Measurements from ENCODE around the gene TSBP1. TPM values are rescaled to one million over a fixed set of nuclear protein-coding genes. Genes with fewer than 3 reads are reported as not detected.
"Not testable (repeated sequence)": the region's sequence is repeated elsewhere in the genome, so short reads cannot be mapped to it uniquely, and the experiment has no call there.

TSBP1 gene
- total RNA-seq, 2 experiments from 2014 or later: not detected

DNA sequence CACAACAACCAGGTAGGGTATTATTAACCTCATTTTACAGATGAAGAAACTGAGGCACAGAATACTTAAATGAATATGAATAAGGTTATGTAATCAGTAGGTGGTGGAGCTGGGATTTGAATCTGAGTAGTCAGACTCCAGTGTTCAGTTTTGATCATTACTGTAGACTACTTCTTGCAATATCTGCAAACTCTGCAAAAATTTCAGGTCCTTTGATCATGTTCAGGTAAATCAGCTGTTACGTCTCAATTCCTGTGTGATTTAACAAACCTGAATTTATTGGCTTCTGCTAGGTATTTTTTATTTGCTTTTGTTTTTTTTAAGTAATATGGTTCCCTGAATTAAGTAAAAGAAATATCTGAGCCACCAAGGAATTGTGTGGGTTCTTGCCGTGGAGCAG, 77.1 kb downstream of the TSBP1 start:
- CTCF ChIA-PET: no interaction called here
- POLR2A ChIA-PET: no interaction called here

DNA sequence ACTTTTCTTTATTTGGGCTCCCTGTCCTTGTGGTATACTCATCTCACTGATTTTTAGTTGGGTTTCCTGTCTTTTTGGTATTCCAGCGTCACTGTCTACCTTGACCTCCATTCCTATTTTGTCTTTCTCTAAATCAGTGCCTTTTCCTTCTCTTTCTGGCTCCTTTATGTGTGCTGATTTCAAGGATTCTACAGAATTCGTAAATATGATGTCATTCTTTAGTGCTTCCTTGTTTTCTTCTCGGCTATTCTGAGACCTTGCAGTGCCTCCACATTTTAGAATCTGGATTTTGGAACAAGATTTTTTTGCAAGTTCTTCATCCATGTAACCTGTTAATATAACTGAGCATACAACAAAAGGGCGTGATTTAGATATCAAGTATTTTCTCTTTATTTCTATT, 78.0 kb downstream of the TSBP1 start:
- ChIA-PET CTCF (no interaction called here), POLR2A (no interaction called here)

GRCh38 chr6:32291543-32291942, 80.2 kb downstream of the TSBP1 start:
- ChIA-PET CTCF (no interaction called here), POLR2A (no interaction called here)

- ChIA-PET CTCF (no interaction called here), POLR2A (no interaction called here)
These were observed 80.7 kb downstream of the TSBP1 start for GRCh38 chr6:32290886-32291450.

GRCh38 chr6:32288426-32288825, 83.3 kb downstream of the TSBP1 start:
- ChIA-PET CTCF (no interaction called here), POLR2A (no interaction called here)

DNA sequence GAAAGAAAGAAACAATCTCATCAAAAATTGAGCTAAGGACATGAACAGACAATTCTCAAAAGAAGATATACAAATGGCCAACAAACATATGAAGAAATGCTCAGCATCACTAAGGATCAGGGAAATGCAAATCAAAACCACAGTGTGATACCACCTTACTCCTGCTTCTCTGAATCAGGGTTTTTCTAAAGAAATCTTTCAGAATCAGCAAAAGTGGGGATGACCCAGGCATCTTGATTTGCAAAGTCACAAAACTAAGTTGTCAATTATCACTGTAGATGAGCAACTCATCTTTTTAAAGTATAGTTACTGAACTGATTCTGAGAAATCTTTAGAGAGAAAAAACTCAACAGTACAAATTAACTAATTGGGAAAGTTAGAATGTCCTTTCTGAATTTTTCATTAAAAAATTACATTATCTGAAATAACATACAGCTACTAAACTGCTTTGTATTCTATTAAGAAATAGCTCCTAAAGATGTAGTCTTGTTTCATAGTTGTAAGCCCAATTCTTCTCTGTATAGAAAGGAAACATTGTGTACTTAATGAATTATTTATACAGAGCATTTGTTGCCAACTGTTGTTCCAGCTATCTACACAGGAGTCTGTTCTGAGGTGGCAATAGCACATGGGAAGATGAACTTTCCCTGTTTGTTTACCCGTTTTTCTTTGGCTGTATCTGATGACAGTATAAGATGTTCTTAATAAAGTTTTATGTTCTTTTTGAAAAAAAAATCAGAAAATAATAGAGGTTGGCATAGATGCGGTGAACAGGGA, 97.7 kb downstream of the TSBP1 start:
- CTCF ChIA-PET, POLR2A ChIA-PET: not testable (repeated sequence)

DNA sequence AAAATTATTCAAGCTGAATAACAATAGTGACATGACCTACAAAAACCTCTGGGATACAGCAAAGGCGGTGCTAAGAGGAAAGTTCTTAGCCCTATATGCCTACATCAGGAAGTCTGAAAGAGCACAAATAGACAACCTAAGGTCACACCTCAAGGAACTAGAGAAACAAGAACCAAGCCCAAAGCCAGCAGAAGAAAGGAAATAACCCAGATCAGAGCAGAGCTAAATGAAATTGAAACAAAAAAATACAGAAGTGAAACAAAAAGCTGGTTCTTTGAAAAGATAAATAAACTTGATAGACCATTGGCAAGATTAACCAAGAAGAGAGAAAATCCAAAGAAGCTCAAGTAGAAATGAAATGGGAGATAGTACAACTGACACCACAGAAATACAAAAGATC, 100.3 kb downstream of the TSBP1 start:
- ChIA-PET CTCF (no interaction called here), POLR2A (no interaction called here)

- CTCF ChIA-PET, POLR2A ChIA-PET: not testable (repeated sequence)
These were observed 103.2 kb downstream of the TSBP1 start for GRCh38 chr6:32268459-32268858.

DNA sequence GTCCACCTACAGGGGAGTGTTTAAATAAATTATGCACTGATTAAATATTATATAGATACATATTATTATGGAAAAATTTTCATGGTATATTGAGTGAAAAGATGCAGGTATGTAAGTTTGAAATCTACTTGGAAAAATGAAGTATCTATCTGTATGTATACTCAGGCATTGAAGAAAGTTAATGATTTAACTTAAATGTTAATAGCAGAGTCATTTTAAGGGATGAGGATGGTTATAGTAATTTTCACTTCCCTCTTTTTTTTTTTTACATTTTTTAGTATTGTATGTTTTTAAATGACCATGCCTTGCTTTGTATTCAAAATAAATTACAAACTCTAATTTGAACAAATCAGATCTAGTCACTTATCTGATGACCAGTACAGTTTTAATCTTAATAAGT, 104.7 kb downstream of the TSBP1 start:
- CTCF ChIA-PET: no interaction called here
- POLR2A ChIA-PET: no interaction called here

DNA sequence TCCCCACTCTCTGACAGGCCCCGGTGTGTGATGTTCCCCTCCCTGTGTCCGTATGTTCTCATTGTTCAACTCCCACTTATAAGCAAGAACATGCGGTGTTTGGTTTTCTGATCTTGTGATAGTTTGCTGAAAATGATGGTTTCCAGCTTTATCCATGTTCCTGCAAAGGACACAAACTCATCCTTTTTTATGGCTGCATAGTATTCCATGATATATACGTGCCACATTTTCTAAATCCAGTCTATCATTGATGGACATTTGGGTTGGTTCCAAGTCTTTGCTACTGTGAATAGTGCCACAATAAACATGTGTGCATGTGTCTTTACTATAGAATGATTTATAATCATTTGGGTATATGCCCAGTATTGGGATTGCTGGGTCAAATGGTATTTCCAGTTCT, 114.4 kb downstream of the TSBP1 start:
- CTCF ChIA-PET: not testable (repeated sequence)

DNA sequence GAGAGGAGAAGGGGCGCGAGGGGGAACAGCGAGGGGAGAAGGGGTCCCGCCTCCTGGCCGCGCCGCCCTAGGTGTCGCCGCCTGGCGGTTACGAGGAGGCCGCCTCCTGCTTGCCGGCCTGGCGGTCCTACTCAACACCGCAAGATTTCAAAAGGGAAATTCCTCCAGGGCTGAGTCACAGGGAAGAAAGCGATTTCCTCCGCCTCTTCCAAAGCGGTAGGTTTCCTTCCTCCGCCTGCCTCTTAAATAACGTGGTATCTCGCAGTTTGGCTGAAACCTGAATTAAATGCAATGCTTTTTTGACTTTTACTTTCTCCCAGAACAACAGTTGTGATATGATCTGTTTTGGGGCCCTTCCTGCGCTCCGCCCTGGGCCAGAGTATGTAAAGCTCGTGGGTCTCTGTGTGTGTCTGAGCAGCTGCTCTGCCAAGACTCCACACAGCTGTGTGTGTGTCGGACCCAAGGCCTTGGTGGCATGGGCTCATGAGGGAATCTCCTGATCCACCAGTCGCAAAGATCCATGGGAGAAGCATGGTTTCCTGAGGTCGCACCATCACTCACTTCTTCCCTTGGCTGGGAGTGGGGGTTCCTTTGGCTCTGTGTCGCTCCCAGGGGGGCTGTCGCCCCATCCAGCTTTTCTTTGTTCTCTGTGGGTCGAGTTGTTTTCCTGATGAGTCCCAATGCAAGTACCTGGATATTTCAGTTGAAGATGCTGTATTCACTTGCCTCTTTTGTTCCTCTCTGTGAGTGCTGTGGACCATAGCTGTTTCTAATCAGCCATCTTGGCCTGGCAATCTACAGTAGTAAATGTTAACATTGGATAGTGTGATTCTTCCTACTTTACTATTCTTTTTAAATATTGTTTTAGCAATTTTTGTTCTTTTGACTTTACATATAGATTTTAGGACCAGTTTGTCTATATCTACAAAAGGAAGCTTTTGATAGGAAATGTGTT, 116.2 kb downstream of the TSBP1 start:
- CTCF ChIA-PET: interaction anchor here (0.6 to 1.4 kb wide), 4 partner anchors 10 to 489 kb away, joined by 3 to 7 read pairs (median 3); no protein-coding TSS in a partner anchor
- POLR2A ChIA-PET: interaction anchor here (0.6 kb wide), 1 partner anchor 222 kb away, joined by 4 read pairs; no protein-coding TSS in a partner anchor

More for the DNA sequence above, 114.4 kb downstream of the TSBP1 start:
- POLR2A ChIA-PET: not testable (repeated sequence)

DNA sequence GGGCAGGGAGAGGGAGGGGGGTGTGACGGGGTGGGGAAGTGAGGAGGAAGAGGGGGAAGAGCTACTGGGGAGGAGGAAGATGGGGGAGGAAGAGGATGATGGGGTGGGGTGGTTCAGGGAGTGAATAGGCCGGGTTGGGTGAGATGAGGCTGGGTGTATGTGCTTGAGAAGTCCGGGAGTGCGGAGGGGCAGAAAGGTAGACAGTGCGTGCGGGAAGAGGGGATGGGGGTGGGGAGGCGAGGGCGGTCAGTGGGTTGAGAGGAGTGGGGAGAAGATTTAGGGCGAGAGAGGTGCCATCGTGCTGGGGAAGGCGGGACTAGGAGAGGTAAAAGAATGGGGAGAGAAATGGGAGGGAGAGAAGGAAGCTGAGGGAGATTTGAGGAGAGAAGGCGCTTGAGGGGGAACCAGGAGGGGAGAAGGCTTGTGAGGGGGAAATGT, 116.9 kb downstream of the TSBP1 start:
- POLR2A ChIA-PET: interaction anchor here (0.6 kb wide), 2 partner anchors 22 to 223 kb away, joined by 3 to 4 read pairs; no protein-coding TSS in a partner anchor

DNA sequence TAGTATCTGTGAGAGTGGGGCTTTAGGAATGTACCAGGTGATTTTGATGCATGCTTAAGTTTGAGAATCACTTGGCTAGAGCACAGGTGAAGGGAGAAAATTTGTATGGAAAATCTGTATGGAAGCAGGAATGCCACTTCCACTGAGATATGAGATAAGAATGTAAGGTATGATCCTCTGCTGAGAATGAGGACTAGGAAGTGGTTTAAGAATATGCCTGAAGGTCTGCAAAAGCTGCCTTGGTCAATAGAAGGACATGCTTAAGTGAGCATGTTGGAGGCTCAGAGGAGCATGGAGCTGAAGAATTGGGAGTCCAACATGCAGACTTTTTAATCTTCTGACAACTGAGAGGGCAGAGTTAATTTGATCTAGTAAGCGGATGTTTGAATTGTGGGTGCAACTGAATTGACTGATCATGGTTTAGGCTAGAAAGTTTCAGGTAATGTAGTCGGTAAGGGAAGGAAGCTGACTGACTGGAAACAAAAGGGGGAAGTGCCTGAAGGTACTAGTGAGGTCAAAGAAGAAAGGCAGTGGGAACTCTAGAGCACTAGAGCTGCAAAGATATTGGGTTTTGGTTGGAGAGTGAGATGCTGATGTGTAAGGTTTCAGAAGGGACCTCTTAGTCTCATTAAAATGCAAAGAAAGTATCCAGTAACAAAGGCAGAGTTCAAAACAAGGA, 119.2 kb downstream of the TSBP1 start:
- CTCF ChIA-PET: no interaction called here
- POLR2A ChIA-PET: no interaction called here

More for the DNA sequence above, 116.9 kb downstream of the TSBP1 start:
- CTCF ChIA-PET: interaction anchor here (0.6 to 1.4 kb wide), 3 partner anchors 9 to 490 kb away, joined by 3 to 5 read pairs (median 3); no protein-coding TSS in a partner anchor

GRCh38 chr6:32249262-32249661, 122.4 kb downstream of the TSBP1 start:
- ChIA-PET POLR2A (no interaction called here), CTCF (no interaction called here)

DNA sequence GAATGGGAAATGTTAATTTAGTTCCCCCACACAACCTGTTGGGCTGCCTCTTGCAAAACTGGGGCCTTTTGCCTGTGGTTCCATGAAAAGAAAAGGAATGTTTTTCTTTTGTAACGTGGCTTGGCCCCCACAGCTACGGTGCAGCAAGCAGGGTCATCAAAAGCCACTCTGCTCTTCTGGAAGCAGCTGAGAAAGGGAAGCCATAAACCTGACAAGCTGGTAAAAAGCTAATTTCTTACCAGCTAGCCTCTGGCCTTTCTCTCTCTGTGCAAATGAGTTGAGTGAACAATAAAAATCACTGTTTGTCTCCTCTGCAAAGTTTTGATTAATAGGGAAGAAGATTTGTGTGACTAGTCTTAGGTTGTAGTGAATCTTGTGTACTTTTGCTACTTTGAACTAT, 124.3 kb downstream of the TSBP1 start:
- CTCF ChIA-PET: no interaction called here

GRCh38 chr6:32244946-32245398, 126.7 kb downstream of the TSBP1 start:
- ChIA-PET POLR2A (no interaction called here), CTCF (interaction anchor here (0.7 to 1.9 kb wide), 8 partner anchors 9 to 459 kb away, joined by 3 to 7 read pairs (median 3); no protein-coding TSS in a partner anchor)

More for the DNA sequence above, 124.3 kb downstream of the TSBP1 start:
- POLR2A ChIA-PET: no interaction called here

DNA sequence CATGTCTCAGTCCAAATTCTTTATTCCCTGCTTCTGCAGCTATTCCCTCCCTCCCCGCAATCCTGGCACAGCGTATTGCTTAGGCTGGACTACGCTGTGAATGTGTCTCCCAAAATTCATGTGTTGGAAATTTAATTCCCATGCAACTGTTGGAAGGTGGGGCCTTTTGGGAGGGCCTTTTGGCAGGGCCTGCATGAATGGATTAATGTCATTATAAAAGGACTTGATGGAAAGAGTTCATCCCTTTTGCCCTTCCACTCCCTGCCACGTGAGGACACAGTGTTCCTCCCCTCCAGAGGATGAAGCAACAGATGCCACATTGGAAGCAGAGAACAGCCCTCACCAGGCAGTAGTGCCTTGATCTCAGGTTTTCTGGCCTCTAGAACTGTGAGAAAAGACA, 127.4 kb downstream of the TSBP1 start:
- ChIA-PET CTCF (interaction anchor here (1.1 to 1.9 kb wide), 3 partner anchors 12 to 169 kb away, joined by 3 to 7 read pairs (median 3); no protein-coding TSS in a partner anchor), POLR2A (no interaction called here)

Measured in activated CD8-positive, alpha-beta memory T cell treated with anti-CD3 and anti-CD28 coated beads for 36 hours (primary cell).